GM19328 (cell line): ENCODE data around the gene GPS2.
"Not testable (repeated sequence)": the region's sequence is repeated elsewhere in the genome, so short reads cannot be mapped to it uniquely, and the experiment has no call there.

ENCODE experiments used
- ATAC-seq: cut with Tn5 transposase; IDR thresholded peaks from one replicate; pipeline ENCODE4 v1.9.1; 2021; ENCODE audit warnings: mild to moderate bottlenecking, moderate library complexity; ENCODE audit not compliant: unreplicated experiment

The GPS2 gene

DNA sequence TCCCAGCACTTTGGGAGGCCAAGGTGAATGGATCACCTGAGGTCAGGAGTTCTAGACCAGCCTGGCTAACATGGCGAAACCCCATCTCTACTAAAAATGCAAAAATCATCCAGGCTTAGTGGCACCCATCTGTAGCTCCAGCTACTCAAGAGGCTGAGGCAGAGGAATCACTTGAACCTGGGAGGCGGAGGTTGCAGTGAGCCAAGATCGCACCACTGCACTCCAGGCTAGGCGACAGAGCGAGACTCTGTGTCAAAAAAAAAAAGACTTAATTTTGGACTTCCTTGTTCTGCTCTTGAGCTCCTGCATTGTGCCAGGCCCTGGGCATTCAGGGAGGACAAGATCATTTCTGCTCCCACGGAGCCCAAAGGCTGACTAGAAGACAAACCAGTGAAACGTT is 22.4 kb upstream of the GPS2 start:
- ATAC-seq, result not testable (repeated sequence)

GRCh38 chr17:7336240-7337175 is 21.3 kb upstream of the GPS2 start, which contains the start of gene ACAP1:
Gene ACAP1 (plus strand): TSS chr17:7336529. CDS start chr17:7336735, 206 bp downstream.
- ATAC-seq, result peak; percentile 81

DNA sequence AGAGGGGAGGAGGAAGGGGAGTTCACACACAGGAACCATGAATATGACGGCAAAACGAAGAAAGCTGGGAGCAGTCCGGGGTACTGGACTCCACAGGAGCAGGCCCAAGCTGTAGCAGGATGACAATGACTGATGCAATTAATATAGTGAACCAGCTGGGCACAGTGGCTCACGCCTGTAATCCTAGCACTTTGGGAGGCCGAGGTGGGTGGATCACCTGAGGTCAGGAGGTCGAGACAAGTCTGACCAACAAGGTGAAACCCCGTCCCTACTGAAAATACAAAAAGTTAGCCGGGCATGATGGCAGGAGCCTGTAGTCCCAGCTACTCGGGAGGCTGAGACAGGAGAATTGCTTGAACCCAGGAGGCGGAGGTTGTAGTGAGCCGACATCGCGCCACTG is 20.6 kb upstream of the GPS2 start:
- ATAC-seq, result not testable (repeated sequence)

- ATAC-seq, result no peak
Observed at GRCh38 chr17:7334938-7335538, 19.9 kb upstream of the GPS2 start.

DNA sequence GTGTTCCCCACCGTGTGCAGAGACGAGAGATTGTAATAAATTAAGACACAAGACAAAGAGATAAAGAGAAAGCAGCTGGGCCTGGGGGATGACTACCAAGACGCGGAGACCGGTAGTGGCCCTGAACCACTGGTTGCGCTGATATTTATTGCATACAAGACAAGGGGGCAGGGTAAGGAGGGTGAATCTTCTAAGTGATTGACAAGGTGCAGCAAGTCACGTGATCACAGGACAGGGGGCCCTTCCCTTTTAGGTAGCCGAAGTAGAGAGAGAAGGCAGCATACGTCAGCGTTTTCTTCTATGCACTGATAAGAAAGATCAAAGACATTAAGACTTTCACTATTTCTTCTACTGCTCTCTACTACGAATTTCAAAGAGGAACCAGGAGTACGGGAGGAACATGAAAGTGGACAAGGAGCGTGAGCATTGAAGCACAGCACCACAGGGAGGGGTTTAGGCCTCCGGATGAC is 17.5 kb upstream of the GPS2 start:
- ATAC-seq, result not testable (repeated sequence)

- ATAC-seq, result no peak
Observed at GRCh38 chr17:7332111-7332510, 17.0 kb upstream of the GPS2 start.

DNA sequence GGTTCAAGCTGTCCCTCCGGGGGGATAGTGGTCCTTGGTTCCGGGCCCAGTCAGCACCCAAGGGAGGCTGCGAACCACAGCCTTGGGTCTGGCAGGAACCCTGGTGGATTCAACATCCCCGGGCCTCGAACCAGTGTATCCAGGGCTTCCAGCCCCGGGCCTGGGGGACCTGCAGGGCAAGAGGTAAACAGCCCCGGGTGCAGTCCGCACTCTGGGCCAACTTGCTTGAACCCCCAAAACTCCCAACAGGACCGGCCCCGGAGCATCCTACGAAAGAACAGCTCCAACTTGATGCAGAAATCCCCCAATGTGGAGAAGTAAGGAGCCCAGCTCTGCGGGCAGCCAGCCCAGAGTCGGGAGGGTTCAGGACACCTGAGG is 15.5 kb upstream of the GPS2 start:
- ATAC-seq, result no peak

GRCh38 chr17:7329997-7330637 is 15.0 kb upstream of the GPS2 start:
- peak; percentile 33 for ATAC-seq

DNA sequence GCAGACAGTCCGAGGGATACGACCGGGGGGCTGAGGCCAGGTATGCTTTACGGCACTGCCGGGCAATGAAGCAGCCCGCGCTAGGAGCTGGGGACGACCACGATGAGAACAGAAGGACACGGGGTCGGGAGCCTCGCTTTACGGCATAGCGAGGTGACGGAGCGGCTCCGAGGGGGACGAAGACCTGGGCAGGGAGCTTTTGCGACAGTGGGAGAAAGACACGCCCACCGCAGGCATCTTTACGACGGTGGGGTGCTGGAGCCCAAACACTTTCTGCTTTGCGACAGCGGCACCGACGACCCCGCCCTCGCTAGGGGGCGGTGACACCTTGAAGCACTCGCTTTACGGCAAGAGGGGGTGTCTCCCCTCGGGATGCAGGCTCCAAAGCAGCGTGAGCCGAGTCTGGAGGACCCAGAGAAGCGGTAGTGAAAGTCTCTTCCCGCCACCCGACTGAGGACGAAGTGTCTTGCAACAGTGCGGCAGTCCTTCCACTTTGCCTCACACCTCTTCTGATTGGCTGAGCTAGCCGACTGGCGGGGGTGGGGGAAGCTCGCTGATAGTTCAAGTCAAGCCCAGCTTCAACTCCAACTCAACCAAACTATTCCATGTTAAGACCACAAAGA is 14.3 kb upstream of the GPS2 start:
- peak; percentile 60 for ATAC-seq

- peak; percentile 6 for ATAC-seq
Observed at GRCh38 chr17:7328840-7329373, 13.7 kb upstream of the GPS2 start, which contains the start of gene NEURL4. Gene NEURL4 (minus strand): TSS chr17:7329335. CDS start chr17:7329312, 23 bp downstream.

DNA sequence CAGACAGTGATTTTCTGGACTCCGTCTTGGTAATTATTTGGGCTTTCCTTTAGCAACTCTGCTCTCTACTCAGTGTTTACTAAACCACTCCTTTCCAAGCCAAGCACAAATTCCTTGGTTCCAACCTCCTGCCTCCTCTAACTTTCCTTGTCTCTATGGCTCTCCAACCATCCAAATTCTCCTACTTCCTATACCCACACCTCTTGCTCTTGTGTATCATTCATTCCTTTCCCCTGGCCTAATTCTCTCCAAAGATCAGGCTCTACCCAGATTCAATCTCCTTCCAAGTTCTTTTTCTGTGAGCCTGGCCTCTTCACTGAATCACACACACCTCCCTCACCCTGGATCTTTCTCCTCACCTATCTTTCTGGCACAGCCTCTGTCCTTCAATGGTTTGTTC is 12.8 kb upstream of the GPS2 start:
- no peak for ATAC-seq

DNA sequence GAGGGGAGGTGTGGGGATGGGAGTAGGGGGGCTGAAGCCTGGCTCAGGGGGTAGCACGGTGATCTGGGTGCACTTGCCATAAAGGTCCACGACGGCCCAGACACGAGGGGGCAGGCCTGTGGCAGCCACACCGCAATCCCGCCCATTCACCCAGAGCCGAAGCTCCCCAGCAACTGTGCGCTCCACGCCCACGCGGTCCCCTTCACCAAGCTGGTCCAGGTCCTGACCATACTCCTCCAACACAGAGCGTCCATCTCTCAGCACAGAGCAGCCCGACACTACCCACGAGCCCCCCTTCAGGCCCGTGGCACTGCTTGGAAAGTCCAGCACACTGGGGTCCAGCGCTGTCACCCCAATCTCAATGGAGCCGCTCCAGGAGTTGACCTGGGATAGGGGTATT is 12.3 kb upstream of the GPS2 start:
- no peak for ATAC-seq

GRCh38 chr17:7327056-7327455 is 11.9 kb upstream of the GPS2 start:
- ATAC-seq, result no peak

GRCh38 chr17:7326186-7326585 is 11.0 kb upstream of the GPS2 start:
- no peak for ATAC-seq

DNA sequence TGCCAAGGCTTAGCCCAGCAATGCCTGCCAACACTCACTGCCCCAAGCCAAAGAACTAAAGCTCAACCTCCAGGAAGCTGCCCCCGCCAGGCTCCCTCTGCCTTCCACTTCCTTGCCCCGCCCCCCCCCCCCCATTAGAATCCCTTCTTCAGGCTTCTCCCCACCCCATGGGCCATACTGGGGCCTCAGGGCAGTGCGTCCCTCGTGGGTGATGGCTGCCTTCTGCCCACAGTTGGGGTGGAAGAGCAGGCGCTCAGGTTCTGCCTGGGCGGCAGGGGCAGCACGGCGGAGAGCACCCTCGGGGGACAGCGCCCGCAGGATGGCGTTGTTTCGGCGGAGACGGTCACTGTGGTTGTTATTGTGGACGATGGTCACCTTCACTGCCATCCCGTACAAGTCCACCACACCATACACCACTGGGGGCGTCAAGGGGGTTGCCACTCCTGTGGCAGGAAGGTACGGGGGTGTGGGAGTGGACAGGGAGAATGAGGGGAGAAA is 9.9 kb upstream of the GPS2 start:
- ATAC-seq, result no peak

DNA sequence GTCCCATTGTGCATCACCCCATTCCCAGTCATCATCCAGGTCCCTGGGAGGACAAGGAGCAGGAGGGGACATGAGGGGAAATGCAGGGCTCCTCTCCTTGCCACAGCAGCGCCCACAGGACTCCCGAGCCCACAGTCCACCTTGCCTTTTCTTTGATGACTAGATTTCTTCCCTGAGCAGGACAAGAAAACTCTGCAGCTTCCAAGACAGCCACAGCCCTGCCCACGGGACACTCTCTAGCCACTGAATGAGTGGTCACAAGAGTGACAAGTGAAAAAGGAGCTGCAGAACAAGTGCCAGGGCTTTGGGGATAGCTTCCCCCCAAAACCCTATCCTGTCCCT is 9.2 kb upstream of the GPS2 start:
- no peak for ATAC-seq

DNA sequence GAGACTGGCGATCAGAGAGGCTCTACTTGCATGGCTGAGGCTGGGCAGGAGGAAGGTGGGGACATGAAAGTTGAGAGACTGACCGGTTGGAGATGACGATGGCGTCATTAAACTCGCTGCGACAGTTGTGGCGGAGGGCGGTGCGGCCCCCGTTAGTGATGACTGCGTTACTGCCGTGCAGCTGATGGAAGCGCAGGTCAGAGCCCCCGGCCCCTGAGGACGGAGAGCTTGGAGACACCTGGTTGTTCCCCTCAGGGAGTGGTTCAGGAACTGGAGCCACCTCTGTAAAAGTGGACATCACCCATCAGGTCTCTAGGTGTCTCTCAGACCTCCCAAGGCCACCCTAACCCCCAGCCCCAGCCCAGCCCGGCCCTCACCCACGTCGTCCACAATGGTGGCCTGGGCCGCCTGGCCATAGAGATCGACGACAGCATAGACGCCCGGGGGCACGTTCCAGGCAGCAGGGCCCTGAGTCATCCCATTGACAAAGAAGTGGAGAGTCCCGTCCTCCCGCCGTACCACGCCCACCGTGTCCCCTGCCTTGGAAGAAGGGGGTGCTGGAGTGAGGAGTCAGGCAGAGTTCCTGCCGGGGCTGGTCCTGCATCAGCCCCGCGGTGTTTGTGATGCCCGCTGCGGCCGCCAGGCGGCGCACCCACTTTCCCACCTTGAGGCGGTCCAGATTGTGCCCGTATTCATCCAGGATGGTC is 8.7 kb upstream of the GPS2 start:
- no peak for ATAC-seq

GRCh38 chr17:7322520-7323194 is 7.5 kb upstream of the GPS2 start:
- ATAC-seq, result no peak

- no peak for ATAC-seq
Observed at GRCh38 chr17:7321466-7321865, 6.3 kb upstream of the GPS2 start.
